GM12878 (cell line): ENCODE measurements around the gene ANKDD1B. TPM values are rescaled to one million over a fixed set of nuclear protein-coding genes. Genes with fewer than 3 reads are reported as not detected.
A peak's percentile ranks its signal among the peaks of the same experiment; 100 is the strongest.

Experiments used
- ASH2L ChIP-seq: fragments of 300-600, 200-600 bp; sonication (generic); IDR thresholded peaks from 2 replicates; pipeline ENCODE4 v1.6.1; 2017; ENCODE audit warnings: low read depth, mild to moderate bottlenecking, borderline replicate concordance
- CREB1 ChIP-seq: IDR thresholded peaks from 2 replicates; pipeline ENCODE4 v1.6.1; 2012; ENCODE audit warnings: low read depth, mild to moderate bottlenecking, inconsistent platforms
- DPF2 ChIP-seq: fragments of 450-650 bp; IDR thresholded peaks from 2 replicates; pipeline ENCODE4 v1.6.1; 2017; ENCODE audit warnings: mild to moderate bottlenecking
- GATAD2B ChIP-seq: fragments of 450-650 bp; conservative IDR thresholded peaks from 2 replicates; pipeline ENCODE4 v1.6.1; 2017; ENCODE audit warnings: low read depth, mild to moderate bottlenecking, moderate library complexity
- KDM1A ChIP-seq: fragments of 200-600 bp; sonication (generic); IDR thresholded peaks from 2 replicates; pipeline ENCODE4 v1.6.1; 2016; ENCODE audit warnings: borderline replicate concordance
- MTA3 ChIP-seq: IDR thresholded peaks from 2 replicates; pipeline ENCODE4 v1.6.1; 2012; ENCODE audit warnings: low read length, inconsistent platforms, borderline replicate concordance
- NR2C2 ChIP-seq: IDR thresholded peaks from 2 replicates; pipeline ENCODE4 v1.6.1; 2011; ENCODE audit warnings: borderline replicate concordance, low read depth; ENCODE audit not compliant: control insufficient read depth, insufficient read length
- SIX5 ChIP-seq: IDR thresholded peaks from 2 replicates; pipeline ENCODE4 v1.6.1; 2011; ENCODE audit warnings: mild to moderate bottlenecking, low read depth, low read length, moderate library complexity; ENCODE audit not compliant: severe bottlenecking
- SMC3 ChIP-seq: IDR thresholded peaks from 2 replicates; pipeline ENCODE4 v1.6.1; 2011; ENCODE audit warnings: low read length, improper control_type of control experiment, borderline replicate concordance
- TARDBP ChIP-seq: IDR thresholded peaks from 2 replicates; pipeline ENCODE4 v1.6.1; 2016; ENCODE audit warnings: borderline replicate concordance
- TCF3 ChIP-seq: IDR thresholded peaks from 2 replicates; pipeline ENCODE4 v1.6.1; 2012; ENCODE audit warnings: low read depth, mild to moderate bottlenecking, low read length, borderline replicate concordance; ENCODE audit not compliant: insufficient read depth
- TCF7 ChIP-seq: IDR thresholded peaks from 2 replicates; pipeline ENCODE4 v1.6.1; 2014; ENCODE audit warnings: antibody characterized with exemption, borderline replicate concordance
- YY1 ChIP-seq: IDR thresholded peaks from 2 replicates; pipeline ENCODE4 v1.6.1; 2011; ENCODE audit warnings: low read depth, mild to moderate bottlenecking, low read length
- ZZZ3 ChIP-seq: IDR thresholded peaks from 2 replicates; pipeline ENCODE4 v1.6.1; 2011; ENCODE audit warnings: low read depth; ENCODE audit not compliant: control insufficient read depth, insufficient read length
- polyA plus RNA-seq, 11 experiments: library from polyadenylated mRNA; depleted of rRNA in 4 of 11; unstranded in 6 of 11; stranded (reverse) in 5 of 11; fragments of >200 nt; fragmentation: Nextera tagmentation in 4 of 11; fragmentation: Illumina TruSeq in 1 of 11; extraction: Ambion mirVana in 4 of 11; extraction: Trizol in 1 of 11; gene quantifications; 1 replicate in 1 of 11; 2 replicates in 10 of 11; pipeline versions ENCODE4 v1.2.1 to v1.2.3, GENCODE V29; 2011 to 2016; ENCODE audit warnings: inconsistent platforms in 2 of 11, missing spikeins in 2 of 11, low read depth in 1 of 11
- total RNA-seq, 4 experiments: library from RNA; depleted of rRNA in 3 of 4; stranded (reverse); fragments of >200 nt in 3 of 4; fragmentation: Illumina TruSeq in 1 of 4; extraction: Trizol in 1 of 4; gene quantifications; 2 replicates each; pipeline versions ENCODE4 v1.2.1 to v1.2.3, GENCODE V29; 2013 to 2021
- TF ChIP-seq, protein P1 (sequence below): IDR thresholded peaks from 2 replicates; pipeline ENCODE4 v1.6.1; 2012; ENCODE audit warnings: improper control_type of control experiment, low read depth, low read length; ENCODE audit not compliant: insufficient replicate concordance
- TF ChIP-seq, protein P2 (sequence below): fragments of 450-650 bp; IDR thresholded peaks from 2 replicates; pipeline ENCODE4 v1.6.1; 2016; ENCODE audit warnings: mild to moderate bottlenecking, moderate library complexity, borderline replicate concordance
- TF ChIP-seq, protein P3 (sequence below): IDR thresholded peaks from 2 replicates; pipeline ENCODE4 v1.6.1; 2012; ENCODE audit warnings: mild to moderate bottlenecking, low read depth, low read length

Gene ANKDD1B
- total and polyA plus RNA-seq, 10 of the 15 experiments (the other 5 are each of a cell fraction or from before 2014, with no cell fraction given), result 0.34 to 2.4 (median 0.80) TPM

- TF ChIP-seq, protein P1, sequence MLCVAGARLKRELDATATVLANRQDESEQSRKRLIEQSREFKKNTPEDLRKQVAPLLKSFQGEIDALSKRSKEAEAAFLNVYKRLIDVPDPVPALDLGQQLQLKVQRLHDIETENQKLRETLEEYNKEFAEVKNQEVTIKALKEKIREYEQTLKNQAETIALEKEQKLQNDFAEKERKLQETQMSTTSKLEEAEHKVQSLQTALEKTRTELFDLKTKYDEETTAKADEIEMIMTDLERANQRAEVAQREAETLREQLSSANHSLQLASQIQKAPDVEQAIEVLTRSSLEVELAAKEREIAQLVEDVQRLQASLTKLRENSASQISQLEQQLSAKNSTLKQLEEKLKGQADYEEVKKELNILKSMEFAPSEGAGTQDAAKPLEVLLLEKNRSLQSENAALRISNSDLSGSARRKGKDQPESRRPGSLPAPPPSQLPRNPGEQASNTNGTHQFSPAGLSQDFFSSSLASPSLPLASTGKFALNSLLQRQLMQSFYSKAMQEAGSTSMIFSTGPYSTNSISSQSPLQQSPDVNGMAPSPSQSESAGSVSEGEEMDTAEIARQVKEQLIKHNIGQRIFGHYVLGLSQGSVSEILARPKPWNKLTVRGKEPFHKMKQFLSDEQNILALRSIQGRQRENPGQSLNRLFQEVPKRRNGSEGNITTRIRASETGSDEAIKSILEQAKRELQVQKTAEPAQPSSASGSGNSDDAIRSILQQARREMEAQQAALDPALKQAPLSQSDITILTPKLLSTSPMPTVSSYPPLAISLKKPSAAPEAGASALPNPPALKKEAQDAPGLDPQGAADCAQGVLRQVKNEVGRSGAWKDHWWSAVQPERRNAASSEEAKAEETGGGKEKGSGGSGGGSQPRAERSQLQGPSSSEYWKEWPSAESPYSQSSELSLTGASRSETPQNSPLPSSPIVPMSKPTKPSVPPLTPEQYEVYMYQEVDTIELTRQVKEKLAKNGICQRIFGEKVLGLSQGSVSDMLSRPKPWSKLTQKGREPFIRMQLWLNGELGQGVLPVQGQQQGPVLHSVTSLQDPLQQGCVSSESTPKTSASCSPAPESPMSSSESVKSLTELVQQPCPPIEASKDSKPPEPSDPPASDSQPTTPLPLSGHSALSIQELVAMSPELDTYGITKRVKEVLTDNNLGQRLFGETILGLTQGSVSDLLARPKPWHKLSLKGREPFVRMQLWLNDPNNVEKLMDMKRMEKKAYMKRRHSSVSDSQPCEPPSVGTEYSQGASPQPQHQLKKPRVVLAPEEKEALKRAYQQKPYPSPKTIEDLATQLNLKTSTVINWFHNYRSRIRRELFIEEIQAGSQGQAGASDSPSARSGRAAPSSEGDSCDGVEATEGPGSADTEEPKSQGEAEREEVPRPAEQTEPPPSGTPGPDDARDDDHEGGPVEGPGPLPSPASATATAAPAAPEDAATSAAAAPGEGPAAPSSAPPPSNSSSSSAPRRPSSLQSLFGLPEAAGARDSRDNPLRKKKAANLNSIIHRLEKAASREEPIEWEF, result no peak
- TF ChIP-seq TCF7 (peak; percentile 41; the same call in 1 of the 2 replicates), SIX5 (no peak), SMC3 (no peak), NR2C2 (no peak), CREB1 (0 out of 2 replicates have a peak, but pooled peaks have one; percentile 20), TCF3 (0 out of 2 replicates have a peak, but pooled peaks have one; percentile 65), ASH2L (no peak), TARDBP (no peak), DPF2 (no peak), GATAD2B (no peak), KDM1A (no peak), MTA3 (no peak), ZZZ3 (no peak), YY1 (peak; percentile 90)
- TF ChIP-seq, protein P2, sequence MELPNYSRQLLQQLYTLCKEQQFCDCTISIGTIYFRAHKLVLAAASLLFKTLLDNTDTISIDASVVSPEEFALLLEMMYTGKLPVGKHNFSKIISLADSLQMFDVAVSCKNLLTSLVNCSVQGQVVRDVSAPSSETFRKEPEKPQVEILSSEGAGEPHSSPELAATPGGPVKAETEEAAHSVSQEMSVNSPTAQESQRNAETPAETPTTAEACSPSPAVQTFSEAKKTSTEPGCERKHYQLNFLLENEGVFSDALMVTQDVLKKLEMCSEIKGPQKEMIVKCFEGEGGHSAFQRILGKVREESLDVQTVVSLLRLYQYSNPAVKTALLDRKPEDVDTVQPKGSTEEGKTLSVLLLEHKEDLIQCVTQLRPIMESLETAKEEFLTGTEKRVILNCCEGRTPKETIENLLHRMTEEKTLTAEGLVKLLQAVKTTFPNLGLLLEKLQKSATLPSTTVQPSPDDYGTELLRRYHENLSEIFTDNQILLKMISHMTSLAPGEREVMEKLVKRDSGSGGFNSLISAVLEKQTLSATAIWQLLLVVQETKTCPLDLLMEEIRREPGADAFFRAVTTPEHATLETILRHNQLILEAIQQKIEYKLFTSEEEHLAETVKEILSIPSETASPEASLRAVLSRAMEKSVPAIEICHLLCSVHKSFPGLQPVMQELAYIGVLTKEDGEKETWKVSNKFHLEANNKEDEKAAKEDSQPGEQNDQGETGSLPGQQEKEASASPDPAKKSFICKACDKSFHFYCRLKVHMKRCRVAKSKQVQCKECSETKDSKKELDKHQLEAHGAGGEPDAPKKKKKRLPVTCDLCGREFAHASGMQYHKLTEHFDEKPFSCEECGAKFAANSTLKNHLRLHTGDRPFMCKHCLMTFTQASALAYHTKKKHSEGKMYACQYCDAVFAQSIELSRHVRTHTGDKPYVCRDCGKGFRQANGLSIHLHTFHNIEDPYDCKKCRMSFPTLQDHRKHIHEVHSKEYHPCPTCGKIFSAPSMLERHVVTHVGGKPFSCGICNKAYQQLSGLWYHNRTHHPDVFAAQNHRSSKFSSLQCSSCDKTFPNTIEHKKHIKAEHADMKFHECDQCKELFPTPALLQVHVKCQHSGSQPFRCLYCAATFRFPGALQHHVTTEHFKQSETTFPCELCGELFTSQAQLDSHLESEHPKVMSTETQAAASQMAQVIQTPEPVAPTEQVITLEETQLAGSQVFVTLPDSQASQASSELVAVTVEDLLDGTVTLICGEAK, result peak; percentile 76; the same call in 1 of the 2 replicates
- TF ChIP-seq, protein P3, sequence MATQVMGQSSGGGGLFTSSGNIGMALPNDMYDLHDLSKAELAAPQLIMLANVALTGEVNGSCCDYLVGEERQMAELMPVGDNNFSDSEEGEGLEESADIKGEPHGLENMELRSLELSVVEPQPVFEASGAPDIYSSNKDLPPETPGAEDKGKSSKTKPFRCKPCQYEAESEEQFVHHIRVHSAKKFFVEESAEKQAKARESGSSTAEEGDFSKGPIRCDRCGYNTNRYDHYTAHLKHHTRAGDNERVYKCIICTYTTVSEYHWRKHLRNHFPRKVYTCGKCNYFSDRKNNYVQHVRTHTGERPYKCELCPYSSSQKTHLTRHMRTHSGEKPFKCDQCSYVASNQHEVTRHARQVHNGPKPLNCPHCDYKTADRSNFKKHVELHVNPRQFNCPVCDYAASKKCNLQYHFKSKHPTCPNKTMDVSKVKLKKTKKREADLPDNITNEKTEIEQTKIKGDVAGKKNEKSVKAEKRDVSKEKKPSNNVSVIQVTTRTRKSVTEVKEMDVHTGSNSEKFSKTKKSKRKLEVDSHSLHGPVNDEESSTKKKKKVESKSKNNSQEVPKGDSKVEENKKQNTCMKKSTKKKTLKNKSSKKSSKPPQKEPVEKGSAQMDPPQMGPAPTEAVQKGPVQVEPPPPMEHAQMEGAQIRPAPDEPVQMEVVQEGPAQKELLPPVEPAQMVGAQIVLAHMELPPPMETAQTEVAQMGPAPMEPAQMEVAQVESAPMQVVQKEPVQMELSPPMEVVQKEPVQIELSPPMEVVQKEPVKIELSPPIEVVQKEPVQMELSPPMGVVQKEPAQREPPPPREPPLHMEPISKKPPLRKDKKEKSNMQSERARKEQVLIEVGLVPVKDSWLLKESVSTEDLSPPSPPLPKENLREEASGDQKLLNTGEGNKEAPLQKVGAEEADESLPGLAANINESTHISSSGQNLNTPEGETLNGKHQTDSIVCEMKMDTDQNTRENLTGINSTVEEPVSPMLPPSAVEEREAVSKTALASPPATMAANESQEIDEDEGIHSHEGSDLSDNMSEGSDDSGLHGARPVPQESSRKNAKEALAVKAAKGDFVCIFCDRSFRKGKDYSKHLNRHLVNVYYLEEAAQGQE, result no peak
Measured at GRCh38 chr5:75668977-75669689, 57.9 kb downstream of the ANKDD1B start (continued).
